ENCODE results near the gene PLEKHM2.

- TF ChIP-seq, protein P1, sequence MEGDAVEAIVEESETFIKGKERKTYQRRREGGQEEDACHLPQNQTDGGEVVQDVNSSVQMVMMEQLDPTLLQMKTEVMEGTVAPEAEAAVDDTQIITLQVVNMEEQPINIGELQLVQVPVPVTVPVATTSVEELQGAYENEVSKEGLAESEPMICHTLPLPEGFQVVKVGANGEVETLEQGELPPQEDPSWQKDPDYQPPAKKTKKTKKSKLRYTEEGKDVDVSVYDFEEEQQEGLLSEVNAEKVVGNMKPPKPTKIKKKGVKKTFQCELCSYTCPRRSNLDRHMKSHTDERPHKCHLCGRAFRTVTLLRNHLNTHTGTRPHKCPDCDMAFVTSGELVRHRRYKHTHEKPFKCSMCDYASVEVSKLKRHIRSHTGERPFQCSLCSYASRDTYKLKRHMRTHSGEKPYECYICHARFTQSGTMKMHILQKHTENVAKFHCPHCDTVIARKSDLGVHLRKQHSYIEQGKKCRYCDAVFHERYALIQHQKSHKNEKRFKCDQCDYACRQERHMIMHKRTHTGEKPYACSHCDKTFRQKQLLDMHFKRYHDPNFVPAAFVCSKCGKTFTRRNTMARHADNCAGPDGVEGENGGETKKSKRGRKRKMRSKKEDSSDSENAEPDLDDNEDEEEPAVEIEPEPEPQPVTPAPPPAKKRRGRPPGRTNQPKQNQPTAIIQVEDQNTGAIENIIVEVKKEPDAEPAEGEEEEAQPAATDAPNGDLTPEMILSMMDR (conservative IDR thresholded peaks at IDR 0.05; ENCODE audit: low read depth, low read length) = no peak
- TF ChIP-seq MAFK (IDR thresholded peaks at IDR 0.05; ENCODE audit: low read depth, low read length) (no peak), USF2 (IDR thresholded peaks at IDR 0.05; ENCODE audit: low read depth, low read length) (no peak), MAZ (IDR thresholded peaks at IDR 0.05; ENCODE audit: borderline replicate concordance, low read depth, low read length) (no peak), NFE2L2 (IDR thresholded peaks at IDR 0.05; ENCODE audit: low read depth, low read length) (no peak), BHLHE40 (IDR thresholded peaks at IDR 0.05; ENCODE audit: low read depth, low read length) (no peak), ELK1 (IDR thresholded peaks at IDR 0.05; ENCODE audit: borderline replicate concordance, low read depth, low read length) (no peak), FOS (IDR thresholded peaks at IDR 0.05; ENCODE audit: low read depth, low read length) (no peak), POLR2A (IDR thresholded peaks at IDR 0.05; ENCODE audit: low read depth, low read length) (no peak)
Measured at GRCh38 chr1:15663925-15664324, 20.2 kb upstream of the PLEKHM2 start.

Data from IMR-90 (cell line).